ENCODE data around the gene CCR6. TPM values are rescaled to one million over a fixed set of nuclear protein-coding genes. Genes with fewer than 3 reads are reported as not detected.

The CCR6 gene
- total and polyA plus RNA-seq, 10 of the 15 experiments (the other 5 are each of a cell fraction or from before 2014, with no cell fraction given), result 2.2 to 7.6 (median 6.7) TPM

DNA sequence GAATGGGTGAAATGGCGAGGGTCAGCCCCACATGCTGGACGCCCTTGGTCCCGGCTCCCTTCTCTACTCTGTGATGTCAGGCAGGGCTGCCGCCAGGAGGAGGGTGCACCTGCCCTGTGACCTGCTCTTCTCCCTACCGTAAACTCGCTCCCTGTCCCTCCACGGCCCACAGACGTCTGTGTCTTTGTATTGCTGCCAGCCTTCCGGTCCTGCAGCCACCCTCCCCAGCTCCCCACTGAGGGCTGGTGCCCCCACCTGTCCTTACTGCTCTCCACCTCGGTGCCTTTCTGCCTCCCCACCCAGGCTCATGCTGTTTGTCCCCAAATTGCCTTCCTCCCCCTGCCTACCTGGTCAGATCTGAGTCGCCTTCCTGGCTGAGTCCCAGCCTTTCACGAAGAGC lies 4.1 kb upstream of the CCR6 start:
- SMC1A ChIA-PET (ENCODE audit: uncharacterized antibody, unreplicated experiment), result interaction anchor here (0.8 to 21.7 kb wide), 11 partner anchors 10 to 168 kb away, joined by 3 to 542 read pairs (median 4); partner anchors contain the start of gene CEP43
- H3K9me3 ChIP-seq (replicated peaks; ENCODE audit: control insufficient read depth, insufficient read depth, low read length), result no peaks in the 10 kb centered on the region; the same call in 2 of the 3 replicates
- H3K27me3 ChIP-seq (replicated peaks in 1 of 2; ENCODE audit: control insufficient read depth in 2 of 2, insufficient read depth in 2 of 2, low read length in 1 of 2), result no peaks in the 10 kb centered on the region
- H3K4me1 ChIP-seq (ENCODE audit: control insufficient read depth, insufficient read depth, low read length), result peaks cover 74% of the 10 kb centered on the region
- BruUV-seq (replicated peaks), result no TSS peak
- POLR2A ChIA-PET, result interaction anchor here (1.4 to 14.7 kb wide), 4 partner anchors 10 to 112 kb away, joined by 4 to 279 read pairs (median 21); no protein-coding TSS in a partner anchor
- H4K20me1 ChIP-seq (ENCODE audit: control insufficient read depth, insufficient read depth), result no peaks in the 10 kb centered on the region
- FAIRE-seq, result no peak
- no peak for ATAC-seq
- H3K27ac ChIP-seq (ENCODE audit: control insufficient read depth, insufficient read depth), result peak overlapping the region; percentile 54
- H2AFZ ChIP-seq (ENCODE audit: control insufficient read depth, low read depth, low read length), result peak overlapping the region; percentile 49
- CTCF ChIA-PET, result interaction anchor here (1.0 to 8.1 kb wide), 10 partner anchors 10 to 129 kb away, joined by 3 to 129 read pairs (median 4); partner anchors contain the start of gene CEP43
- peak overlapping the region; percentile 13; the same call in 1 of the 2 replicates for H3K4me3 ChIP-seq
- intact Hi-C loops (cut with micrococcal nuclease; ENCODE audit: unreplicated experiment) (no loop called here), in situ Hi-C loops (cut with MboI) (no loop called here)
- DNase-seq (ENCODE audit: low read depth, low spot score), result no peak
- peak overlapping the region; percentile 82 for H3K4me2 ChIP-seq (ENCODE audit: control insufficient read depth, insufficient read depth)
- RAD21 ChIA-PET (ENCODE audit: unreplicated experiment), result interaction anchor here (1.2 to 8.3 kb wide), 4 partner anchors 10 to 118 kb away, joined by 3 to 231 read pairs (median 90); partner anchors contain the start of gene CEP43
- no peaks in the 10 kb centered on the region for H3K36me3 ChIP-seq (ENCODE audit: control insufficient read depth in 2 of 2, insufficient read depth in 2 of 2, low read length in 1 of 2)
- peaks cover 3% of the 10 kb centered on the region; the same call in 1 of the 2 replicates for H3K79me2 ChIP-seq (ENCODE audit: control insufficient read depth, insufficient read depth, low read length)
- TF ChIP-seq IKZF2 (IDR thresholded peaks at IDR 0.05), result 0 out of 4 replicates have a peak, but pooled peaks of 1 of the 2 experiments have one; percentile 4
- 0 out of 2 replicates have a peak, but pooled peaks have one; percentile 4 for TF ChIP-seq IKZF1 (conservative IDR thresholded peaks at IDR 0.05)
- no peak for TF ChIP-seq CEBPB (IDR thresholded peaks at IDR 0.05; ENCODE audit: borderline replicate concordance in 1 of 2, low read depth in 2 of 2, low read length in 2 of 2)
- peak; percentile 94 for TF ChIP-seq HDGF (IDR thresholded peaks at IDR 0.05)
- TF ChIP-seq, protein P1, sequence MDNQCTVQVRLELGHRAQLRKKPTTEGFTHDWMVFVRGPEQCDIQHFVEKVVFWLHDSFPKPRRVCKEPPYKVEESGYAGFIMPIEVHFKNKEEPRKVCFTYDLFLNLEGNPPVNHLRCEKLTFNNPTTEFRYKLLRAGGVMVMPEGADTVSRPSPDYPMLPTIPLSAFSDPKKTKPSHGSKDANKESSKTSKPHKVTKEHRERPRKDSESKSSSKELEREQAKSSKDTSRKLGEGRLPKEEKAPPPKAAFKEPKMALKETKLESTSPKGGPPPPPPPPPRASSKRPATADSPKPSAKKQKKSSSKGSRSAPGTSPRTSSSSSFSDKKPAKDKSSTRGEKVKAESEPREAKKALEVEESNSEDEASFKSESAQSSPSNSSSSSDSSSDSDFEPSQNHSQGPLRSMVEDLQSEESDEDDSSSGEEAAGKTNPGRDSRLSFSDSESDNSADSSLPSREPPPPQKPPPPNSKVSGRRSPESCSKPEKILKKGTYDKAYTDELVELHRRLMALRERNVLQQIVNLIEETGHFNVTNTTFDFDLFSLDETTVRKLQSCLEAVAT (IDR thresholded peaks at IDR 0.05), result 0 out of 2 replicates have a peak, but pooled peaks have one; percentile 24
- TF ChIP-seq POLR2AphosphoS2 (IDR thresholded peaks at IDR 0.05; ENCODE audit: low read depth, low read length), result no peak
- peak; percentile 54; the same call in 1 of the 2 replicates for TF ChIP-seq NBN (IDR thresholded peaks at IDR 0.05)
- peak overlapping the region; percentile 32 for H3K9ac ChIP-seq (ENCODE audit: control insufficient read depth, insufficient read depth, low read length)
- under 1% methylated on average over 12 of the region's 12 CpGs for WGBS (ENCODE audit: insufficient coverage, insufficient replicate concordance, low lambda C conversion rate, missing lambda C conversion rate)

Data from GM12878 (cell line).